GM12878 (cell line): ENCODE measurements around the gene ETV6. TPM values are rescaled to one million over a fixed set of nuclear protein-coding genes. Genes with fewer than 3 reads are reported as not detected.

Experiments
- ATAC-seq: fragments of 200-7000 bp; cut with Tn5 transposase; 3 replicates; pipeline ENCODE4 v1.9.1; 2020; ENCODE audit warnings: mild to moderate bottlenecking, moderate library complexity
- BruUV-seq: library from RNA; stranded (reverse); fragments of 400-500 nt; replicated peaks from 2 replicates; lab custom pipeline; 2021; lab: Mats Ljungman, UMichigan
- CTCF ChIA-PET: fragments of 300-600 bp; sonication (Branson Sonifier 250); formaldehyde crosslinking; extraction: SDS; loops from one replicate; lab custom pipeline; 2021; ENCODE audit warnings: inconsistent platforms; lab: Yijun Ruan, JAX
- POLR2A ChIA-PET: fragments of 350-600 bp; formaldehyde crosslinking; extraction: SDS; loops from one replicate; lab custom pipeline; 2021; ENCODE audit warnings: inconsistent platforms; lab: Charles Lee
- RAD21 ChIA-PET: fragments of 300-600 bp; sonication (Branson Sonifier 250); formaldehyde crosslinking; loops from one replicate; lab custom pipeline; 2023; ENCODE audit warnings: antibody characterized with exemption; ENCODE audit not compliant: unreplicated experiment; lab: Charles Lee
- SMC1A ChIA-PET: fragments of 300-600 bp; sonication (Branson Sonifier 250); formaldehyde crosslinking; loops from one replicate; lab custom pipeline; 2023; ENCODE audit not compliant: unreplicated experiment, uncharacterized antibody; lab: Charles Lee
- DNase-seq: peaks from one replicate; pipeline ENCODE4 v3.0.0-alpha.2; 2011; ENCODE audit warnings: low read depth, low spot score
- FAIRE-seq: peaks from 3 replicates; lab custom pipeline; 2011; peaks lifted over from hg19 to GRCh38; lab: Jason Lieb, UNC
- H2AFZ ChIP-seq: 2 replicates; pipeline ENCODE4 v1.6.0; 2011; ENCODE audit warnings: low read depth, low read length, control low read depth; ENCODE audit not compliant: control insufficient read depth
- H3K27ac ChIP-seq: 2 replicates; pipeline ENCODE4 v1.5.1; 2011; ENCODE audit warnings: control low read depth; ENCODE audit not compliant: control insufficient read depth, insufficient read depth
- H3K27me3 ChIP-seq, 2 experiments: replicated peaks in 1 of 2; 2 replicates each; pipeline versions ENCODE4 v1.6.0 to v1.6.1; 2011; ENCODE audit warnings: low read length in 1 of 2; ENCODE audit not compliant: control insufficient read depth in 2 of 2, insufficient read depth in 2 of 2
- H3K36me3 ChIP-seq, 2 experiments: 2 replicates each; pipeline ENCODE4 v1.5.1; 2011; ENCODE audit warnings: low read length in 1 of 2; ENCODE audit not compliant: control insufficient read depth in 2 of 2, insufficient read depth in 2 of 2
- H3K4me1 ChIP-seq: 2 replicates; pipeline ENCODE4 v1.6.1; 2011; ENCODE audit warnings: mild to moderate bottlenecking, low read length, moderate library complexity, mixed read lengths; ENCODE audit not compliant: control insufficient read depth, insufficient read depth
- H3K4me2 ChIP-seq: 2 replicates; pipeline ENCODE4 v1.6.0; 2011; ENCODE audit warnings: control low read depth; ENCODE audit not compliant: control insufficient read depth, insufficient read depth
- H3K4me3 ChIP-seq: fragments of 200-600 bp; sonication (generic); 2 replicates; pipeline ENCODE4 v1.5.1; 2016
- H3K79me2 ChIP-seq: 2 replicates; pipeline ENCODE4 v1.6.0; 2011; ENCODE audit warnings: low read length; ENCODE audit not compliant: control insufficient read depth, insufficient read depth
- H3K9ac ChIP-seq: 2 replicates; pipeline ENCODE4 v1.8.0; 2011; ENCODE audit warnings: low read length, control low read depth, mixed read lengths; ENCODE audit not compliant: control insufficient read depth, insufficient read depth
- H3K9me3 ChIP-seq: replicated peaks from 3 replicates; pipeline ENCODE4 v1.5.1; 2011; ENCODE audit warnings: mild to moderate bottlenecking, low read length; ENCODE audit not compliant: control insufficient read depth, insufficient read depth
- H4K20me1 ChIP-seq: 2 replicates; pipeline ENCODE4 v1.6.0; 2011; ENCODE audit not compliant: control insufficient read depth, insufficient read depth
- BACH1 ChIP-seq: fragments of 450-650 bp; IDR thresholded peaks from 2 replicates; pipeline ENCODE4 v1.6.1; 2017; ENCODE audit warnings: mild to moderate bottlenecking, borderline replicate concordance
- BCL11A ChIP-seq: IDR thresholded peaks from 2 replicates; pipeline ENCODE4 v1.6.1; 2011; ENCODE audit warnings: low read depth, low read length
- BHLHE40 ChIP-seq, 2 experiments: fragments of 450-650 bp in 1 of 2; IDR thresholded peaks; 2 replicates each; pipeline ENCODE4 v1.6.1; 2011 to 2017; ENCODE audit warnings: low read depth in 2 of 2, borderline replicate concordance in 1 of 2, improper control_type of control experiment in 1 of 2, low read length in 1 of 2, mild to moderate bottlenecking in 1 of 2
- BRCA1 ChIP-seq: IDR thresholded peaks from 2 replicates; pipeline ENCODE4 v1.6.1; 2011; ENCODE audit warnings: low read depth, low read length, improper control_type of control experiment
- CREM ChIP-seq: IDR thresholded peaks from 2 replicates; pipeline ENCODE4 v1.6.1; 2014; ENCODE audit warnings: antibody characterized with exemption, low read depth
- IKZF1 ChIP-seq: fragments of 450-650 bp; conservative IDR thresholded peaks from 2 replicates; pipeline ENCODE4 v1.6.1; 2017; ENCODE audit warnings: antibody characterized with exemption, mild to moderate bottlenecking
- LARP7 ChIP-seq: fragments of 450-650 bp; IDR thresholded peaks from 2 replicates; pipeline ENCODE4 v1.6.1; 2017; ENCODE audit warnings: mild to moderate bottlenecking
- MTA2 ChIP-seq: fragments of 450-650 bp; IDR thresholded peaks from 2 replicates; pipeline ENCODE4 v1.6.1; 2016; ENCODE audit warnings: low read depth, mild to moderate bottlenecking, moderate library complexity
- MYC ChIP-seq: IDR thresholded peaks from 2 replicates; pipeline ENCODE4 v1.6.1; 2011; ENCODE audit warnings: mild to moderate bottlenecking, low read length, moderate library complexity, inconsistent platforms; ENCODE audit not compliant: insufficient read depth, insufficient replicate concordance, insufficient read length, severe bottlenecking
- NFXL1 ChIP-seq: fragments of 450-650 bp; IDR thresholded peaks from 2 replicates; pipeline ENCODE4 v1.6.1; 2017; ENCODE audit warnings: antibody characterized with exemption, mild to moderate bottlenecking, borderline replicate concordance
- NR2C1 ChIP-seq: fragments of 450-650 bp; IDR thresholded peaks from 2 replicates; pipeline ENCODE4 v1.6.1; 2017; ENCODE audit warnings: antibody characterized with exemption, mild to moderate bottlenecking, moderate library complexity
- POU2F2 ChIP-seq: IDR thresholded peaks from 3 replicates; pipeline ENCODE4 v1.6.1; 2011; ENCODE audit warnings: low read depth, mild to moderate bottlenecking, low read length, borderline replicate concordance
- PRDM15 ChIP-seq: fragments of 450-650 bp; formaldehyde crosslinking; IDR thresholded peaks from 2 replicates; pipeline ENCODE4 v1.4.0; 2020; ENCODE audit warnings: mild to moderate bottlenecking, moderate library complexity
- SREBF2 ChIP-seq: IDR thresholded peaks from 2 replicates; pipeline ENCODE4 v1.6.1; 2012; ENCODE audit warnings: mild to moderate bottlenecking, low read length
- ZBED1 ChIP-seq: IDR thresholded peaks from 2 replicates; pipeline ENCODE4 v1.6.1; 2016; ENCODE audit warnings: borderline replicate concordance
- ZNF207 ChIP-seq: fragments of 450-650 bp; IDR thresholded peaks from 2 replicates; pipeline ENCODE4 v1.6.1; 2014; ENCODE audit warnings: antibody characterized with exemption, mild to moderate bottlenecking, borderline replicate concordance
- WGBS: methylation state at CpG from one replicate; pipeline ENCODE4 v1.1.6; 2016; ENCODE audit warnings: low lambda C conversion rate; ENCODE audit not compliant: insufficient replicate concordance, insufficient coverage; ENCODE audit errors: missing lambda C conversion rate; 5-methylcytosine and 5-hydroxymethylcytosine counted together
- in situ Hi-C: fragments of 300-500 bp; cut with MboI; formaldehyde crosslinking; loops from 9 replicates; pipeline ENCODE4 v1.14.3; 2018; ENCODE audit warnings: mixed read lengths
- intact Hi-C: fragments of 100-400 bp; cut with micrococcal nuclease; formaldehyde crosslinking; loops from one replicate; pipeline ENCODE4 v1.14.2; 2022; ENCODE audit not compliant: unreplicated experiment
- polyA plus RNA-seq, 11 experiments: library from polyadenylated mRNA; depleted of rRNA in 4 of 11; unstranded in 6 of 11; stranded (reverse) in 5 of 11; fragments of >200 nt; fragmentation: Nextera tagmentation in 4 of 11; fragmentation: Illumina TruSeq in 1 of 11; extraction: Ambion mirVana in 4 of 11; extraction: Trizol in 1 of 11; gene quantifications; 1 replicate in 1 of 11; 2 replicates in 10 of 11; pipeline versions ENCODE4 v1.2.1 to v1.2.3, GENCODE V29; 2011 to 2016; ENCODE audit warnings: inconsistent platforms in 2 of 11, missing spikeins in 2 of 11, low read depth in 1 of 11
- total RNA-seq, 4 experiments: library from RNA; depleted of rRNA in 3 of 4; stranded (reverse); fragments of >200 nt in 3 of 4; fragmentation: Illumina TruSeq in 1 of 4; extraction: Trizol in 1 of 4; gene quantifications; 2 replicates each; pipeline versions ENCODE4 v1.2.1 to v1.2.3, GENCODE V29; 2013 to 2021
- TF ChIP-seq, protein P1 (sequence below): fragments of 150-350 bp; IDR thresholded peaks from 2 replicates; pipeline ENCODE4 v1.6.1; 2014; ENCODE audit warnings: mild to moderate bottlenecking, low read depth, low read length

Gene ETV6
- total and polyA plus RNA-seq, 10 of the 15 experiments (the other 5 are each of a cell fraction or from before 2014, with no cell fraction given): 6.6 to 74.8 (median 24.6) TPM

DNA sequence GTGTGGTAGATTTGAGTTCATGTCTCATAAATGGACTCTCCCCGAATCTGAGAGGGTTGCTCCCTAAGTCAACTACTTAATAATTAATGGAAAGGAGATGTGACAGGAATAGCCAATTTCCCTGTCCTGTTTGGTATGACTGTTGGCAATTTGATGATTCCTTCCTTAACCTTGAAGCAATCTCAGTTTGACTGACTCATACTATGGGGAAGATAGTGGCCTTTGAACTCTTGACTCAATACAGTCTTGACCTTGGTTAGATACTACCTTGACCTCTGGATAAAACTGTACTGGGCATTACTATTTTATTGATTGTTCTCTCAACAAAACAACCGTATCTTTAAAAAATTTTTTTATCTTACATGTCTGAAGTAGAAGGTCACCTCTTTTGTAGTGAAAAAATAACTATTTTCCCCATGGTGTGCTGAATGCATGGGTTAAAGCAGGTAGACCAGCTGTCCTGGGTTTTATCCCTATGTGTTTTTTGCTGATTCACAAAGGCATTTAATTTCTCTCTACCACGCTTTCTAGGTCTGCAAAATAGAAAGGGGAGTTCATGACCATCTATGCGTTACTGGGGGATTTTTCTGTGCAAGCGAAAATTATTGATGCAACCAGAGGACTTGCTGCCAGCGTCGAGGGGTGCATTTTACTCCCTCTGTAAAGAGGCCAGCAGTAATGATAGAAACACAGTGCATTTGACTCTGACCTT, 80.1 kb downstream of the ETV6 start:
- CTCF ChIA-PET: interaction anchor here (0.9 to 6.8 kb wide), 11 partner anchors 10 to 303 kb away, joined by 3 to 47 read pairs (median 5); no protein-coding TSS in a partner anchor
- RAD21 ChIA-PET: interaction anchor here (1.1 to 19.9 kb wide), 17 partner anchors 10 to 302 kb away, joined by 3 to 497 read pairs (median 13); partner anchors contain the start of gene ETV6
- H3K4me3 ChIP-seq: no peak overlapping the region
- H3K27ac ChIP-seq: peak overlapping the region; percentile 89
- peak overlapping the region; percentile 73 for H3K4me2 ChIP-seq
- in situ Hi-C loops: loop anchor here (5.0 kb wide), 1 partner anchor 77 kb away; no protein-coding TSS in a partner anchor
- WGBS: under 1% methylated on average over 7 of the region's 7 CpGs
- H3K27me3 ChIP-seq: no peaks in the 10 kb centered on the region
- peaks cover 93% of the 10 kb centered on the region for H3K4me1 ChIP-seq
- SMC1A ChIA-PET: interaction anchor here (0.6 to 21.5 kb wide), 19 partner anchors 12 to 703 kb away, joined by 3 to 433 read pairs (median 10); no protein-coding TSS in a partner anchor
- H3K36me3 ChIP-seq: peaks cover 9 to 19% of the 10 kb centered on the region in 2 experiments
- intact Hi-C loops: loop anchor here (1.0 to 2.0 kb wide), 6 partner anchors 17 to 165 kb away; no protein-coding TSS in a partner anchor
- POLR2A ChIA-PET: interaction anchor here (1.1 to 5.1 kb wide), 7 partner anchors 11 to 33 kb away, joined by 3 to 44 read pairs (median 25); no protein-coding TSS in a partner anchor
- BruUV-seq: no TSS peak
- ATAC-seq (peak; percentile 38), FAIRE-seq (no peak), DNase-seq (no peak)
- peaks cover 95% of the 10 kb centered on the region for H3K79me2 ChIP-seq
- no peaks in the 10 kb centered on the region for H4K20me1 ChIP-seq
- peaks cover 2% of the 10 kb centered on the region; the same call in 2 of the 3 replicates for H3K9me3 ChIP-seq
- H2AFZ ChIP-seq: no peak overlapping the region
- H3K9ac ChIP-seq: peak overlapping the region; percentile 82
- peak; percentile 83 for TF ChIP-seq NR2C1
- TF ChIP-seq ZBED1: peak; percentile 38; the same call in 1 of the 2 replicates
- peak; percentile 50; the same call in 1 of the 2 replicates for TF ChIP-seq BACH1
- TF ChIP-seq IKZF1: peak; percentile 87
- TF ChIP-seq, protein P1, sequence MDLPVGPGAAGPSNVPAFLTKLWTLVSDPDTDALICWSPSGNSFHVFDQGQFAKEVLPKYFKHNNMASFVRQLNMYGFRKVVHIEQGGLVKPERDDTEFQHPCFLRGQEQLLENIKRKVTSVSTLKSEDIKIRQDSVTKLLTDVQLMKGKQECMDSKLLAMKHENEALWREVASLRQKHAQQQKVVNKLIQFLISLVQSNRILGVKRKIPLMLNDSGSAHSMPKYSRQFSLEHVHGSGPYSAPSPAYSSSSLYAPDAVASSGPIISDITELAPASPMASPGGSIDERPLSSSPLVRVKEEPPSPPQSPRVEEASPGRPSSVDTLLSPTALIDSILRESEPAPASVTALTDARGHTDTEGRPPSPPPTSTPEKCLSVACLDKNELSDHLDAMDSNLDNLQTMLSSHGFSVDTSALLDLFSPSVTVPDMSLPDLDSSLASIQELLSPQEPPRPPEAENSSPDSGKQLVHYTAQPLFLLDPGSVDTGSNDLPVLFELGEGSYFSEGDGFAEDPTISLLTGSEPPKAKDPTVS: no peak
- 0 out of 3 replicates have a peak, but pooled peaks have one; percentile 5 for TF ChIP-seq POU2F2
- no peak for TF ChIP-seq ZNF207
- TF ChIP-seq BHLHE40 (IDR thresholded peaks at IDR 0.05; ENCODE audit: borderline replicate concordance in 1 of 2, low read depth in 2 of 2, low read length in 1 of 2): 0 out of 4 replicates have a peak, but pooled peaks of 1 of the 2 experiments have one; percentile 9
- TF ChIP-seq MTA2: peak; percentile 36; the same call in 1 of the 2 replicates
- TF ChIP-seq SREBF2: no peak
- no peak for TF ChIP-seq MYC
- no peak for TF ChIP-seq PRDM15
- TF ChIP-seq LARP7: no peak
- no peak; the same call in 1 of the 2 replicates for TF ChIP-seq CREM
- TF ChIP-seq BCL11A: peak; percentile 21; the same call in 1 of the 2 replicates
- no peak for TF ChIP-seq BRCA1
- no peak for TF ChIP-seq NFXL1
